Heart left ventricle (tissue), 13 donors: Measurements from ENCODE around the gene RNF144B.

Experiments used
- CTCF ChIP-seq, 12 donors: fragments of 200-600 bp; sonication (generic) in 4 of 12; IDR thresholded peaks; one replicate each; pipeline versions ENCODE4 v1.5.0 to v1.8.0; 2018 to 2022; ENCODE audit warnings: antibody characterized with exemption in 12 of 12, mild to moderate bottlenecking in 5 of 12
- POLR2A ChIP-seq, 2 donors: fragments of 450-650 bp; IDR thresholded peaks; one replicate each; pipeline ENCODE4 v1.6.1; 2017; ENCODE audit warnings: antibody characterized with exemption in 2 of 2, mild to moderate bottlenecking in 2 of 2, moderate library complexity in 2 of 2
- donor health status: ischemic (EF 13 %, LVEDD 7.1; RV severe dilation, severe dysfunction).
- donor health status: DM: no; HTN: yes; CAD: no.
- donor health status: DM: no; HTN: no; CAD: no.
- donor health status: ischemic (EF 25% LVEDD 6.9; RV normal size, moderate dysfunction).
- donor health status: ischemic (EF 25% LVEDD 5.7; RV mildly dilated, moderate dysfunction).
- donor health status: ischemic (EF 35%, LVEDD 5.7; RV mildly dilated, moderate dysfunction).
- donor health status: nonischemic (EF 11% LVEDD 7.7; RV severe dilation, severe dysfunction).
- donor health status: DM: yes; HTN: yes; CAD: no.
- donor health status: PGD.
- donor health status: ischemic (EF 29% LVEDD 5.4; RV normal size, mild dysfunction).
- donor health status: nonischemic (EF 23%, LVEDD 6.1; RV moderate dilation, normal function).

DNA sequence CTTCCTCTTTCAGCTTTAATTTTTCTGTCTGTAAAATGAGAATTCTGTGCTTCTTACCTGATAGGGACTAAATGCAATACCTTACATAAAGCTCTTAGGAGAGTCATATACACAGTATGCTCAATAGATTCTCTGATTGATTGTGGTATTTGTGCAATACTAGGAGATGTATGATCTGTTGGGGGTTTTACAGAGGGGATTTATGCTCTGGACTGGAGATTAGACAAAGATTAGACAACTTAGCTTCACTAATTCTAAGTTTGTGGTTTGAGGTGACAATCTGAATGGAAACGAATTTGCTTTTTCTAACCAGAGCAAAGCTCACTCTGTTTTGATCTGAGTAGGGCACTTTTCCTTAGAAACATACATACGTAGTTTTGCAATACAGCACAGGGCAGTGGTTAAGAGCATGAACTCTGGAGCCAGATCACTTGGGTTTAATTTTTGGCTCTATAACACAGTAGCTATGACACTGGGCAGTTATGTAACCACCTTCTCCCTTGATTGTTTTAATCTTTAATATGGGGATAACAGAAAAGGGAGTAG is 126.2 kb downstream of the RNF144B start:
- TF ChIP-seq CTCF (IDR thresholded peaks at IDR 0.05) (no peak), POLR2A (IDR thresholded peaks at IDR 0.05) (no peak)
